ENCODE measurements around the gene LY6G5C.

- no peak for TF ChIP-seq CTCF (IDR thresholded peaks at IDR 0.05)
- no peak for TF ChIP-seq EP300 (IDR thresholded peaks at IDR 0.05)
These were observed 41.8 kb downstream of the LY6G5C start for GRCh38 chr6:31639043-31639442.

Measured in tibial nerve (tissue), 4 donors.